GM12878 (cell line): ENCODE measurements around the gene IL4. TPM values are rescaled to one million over a fixed set of nuclear protein-coding genes. Genes with fewer than 3 reads are reported as not detected.

Experiments used
- ATAC-seq: fragments of 200-7000 bp; cut with Tn5 transposase; 3 replicates; pipeline ENCODE4 v1.9.1; 2020; ENCODE audit warnings: mild to moderate bottlenecking, moderate library complexity
- BruUV-seq: library from RNA; stranded (reverse); fragments of 400-500 nt; replicated peaks from 2 replicates; lab custom pipeline; 2021; lab: Mats Ljungman, UMichigan
- CTCF ChIA-PET: fragments of 300-600 bp; sonication (Branson Sonifier 250); formaldehyde crosslinking; extraction: SDS; loops from one replicate; lab custom pipeline; 2021; ENCODE audit warnings: inconsistent platforms; lab: Yijun Ruan, JAX
- POLR2A ChIA-PET: fragments of 350-600 bp; formaldehyde crosslinking; extraction: SDS; loops from one replicate; lab custom pipeline; 2021; ENCODE audit warnings: inconsistent platforms; lab: Charles Lee
- RAD21 ChIA-PET: fragments of 300-600 bp; sonication (Branson Sonifier 250); formaldehyde crosslinking; loops from one replicate; lab custom pipeline; 2023; ENCODE audit warnings: antibody characterized with exemption; ENCODE audit not compliant: unreplicated experiment; lab: Charles Lee
- SMC1A ChIA-PET: fragments of 300-600 bp; sonication (Branson Sonifier 250); formaldehyde crosslinking; loops from one replicate; lab custom pipeline; 2023; ENCODE audit not compliant: unreplicated experiment, uncharacterized antibody; lab: Charles Lee
- DNase-seq: peaks from one replicate; pipeline ENCODE4 v3.0.0-alpha.2; 2011; ENCODE audit warnings: low read depth, low spot score
- FAIRE-seq: peaks from 3 replicates; lab custom pipeline; 2011; peaks lifted over from hg19 to GRCh38; lab: Jason Lieb, UNC
- H2AFZ ChIP-seq: 2 replicates; pipeline ENCODE4 v1.6.0; 2011; ENCODE audit warnings: low read depth, low read length, control low read depth; ENCODE audit not compliant: control insufficient read depth
- H3K27ac ChIP-seq: 2 replicates; pipeline ENCODE4 v1.5.1; 2011; ENCODE audit warnings: control low read depth; ENCODE audit not compliant: control insufficient read depth, insufficient read depth
- H3K27me3 ChIP-seq, 2 experiments: replicated peaks in 1 of 2; 2 replicates each; pipeline versions ENCODE4 v1.6.0 to v1.6.1; 2011; ENCODE audit warnings: low read length in 1 of 2; ENCODE audit not compliant: control insufficient read depth in 2 of 2, insufficient read depth in 2 of 2
- H3K36me3 ChIP-seq, 2 experiments: 2 replicates each; pipeline ENCODE4 v1.5.1; 2011; ENCODE audit warnings: low read length in 1 of 2; ENCODE audit not compliant: control insufficient read depth in 2 of 2, insufficient read depth in 2 of 2
- H3K4me1 ChIP-seq: 2 replicates; pipeline ENCODE4 v1.6.1; 2011; ENCODE audit warnings: mild to moderate bottlenecking, low read length, moderate library complexity, mixed read lengths; ENCODE audit not compliant: control insufficient read depth, insufficient read depth
- H3K4me2 ChIP-seq: 2 replicates; pipeline ENCODE4 v1.6.0; 2011; ENCODE audit warnings: control low read depth; ENCODE audit not compliant: control insufficient read depth, insufficient read depth
- H3K4me3 ChIP-seq: fragments of 200-600 bp; sonication (generic); 2 replicates; pipeline ENCODE4 v1.5.1; 2016
- H3K79me2 ChIP-seq: 2 replicates; pipeline ENCODE4 v1.6.0; 2011; ENCODE audit warnings: low read length; ENCODE audit not compliant: control insufficient read depth, insufficient read depth
- H3K9ac ChIP-seq: 2 replicates; pipeline ENCODE4 v1.8.0; 2011; ENCODE audit warnings: low read length, control low read depth, mixed read lengths; ENCODE audit not compliant: control insufficient read depth, insufficient read depth
- H3K9me3 ChIP-seq: replicated peaks from 3 replicates; pipeline ENCODE4 v1.5.1; 2011; ENCODE audit warnings: mild to moderate bottlenecking, low read length; ENCODE audit not compliant: control insufficient read depth, insufficient read depth
- H4K20me1 ChIP-seq: 2 replicates; pipeline ENCODE4 v1.6.0; 2011; ENCODE audit not compliant: control insufficient read depth, insufficient read depth
- BACH1 ChIP-seq: fragments of 450-650 bp; IDR thresholded peaks from 2 replicates; pipeline ENCODE4 v1.6.1; 2017; ENCODE audit warnings: mild to moderate bottlenecking, borderline replicate concordance
- BRCA1 ChIP-seq: IDR thresholded peaks from 2 replicates; pipeline ENCODE4 v1.6.1; 2011; ENCODE audit warnings: low read depth, low read length, improper control_type of control experiment
- CREB1 ChIP-seq: IDR thresholded peaks from 2 replicates; pipeline ENCODE4 v1.6.1; 2012; ENCODE audit warnings: low read depth, mild to moderate bottlenecking, inconsistent platforms
- CUX1 ChIP-seq: IDR thresholded peaks from 2 replicates; pipeline ENCODE4 v1.6.1; 2012; ENCODE audit warnings: improper control_type of control experiment, low read depth, low read length; ENCODE audit not compliant: insufficient replicate concordance
- FOXM1 ChIP-seq: IDR thresholded peaks from 2 replicates; pipeline ENCODE4 v1.6.1; 2012; ENCODE audit warnings: low read depth, mild to moderate bottlenecking, inconsistent platforms, low read length, moderate library complexity
- HDAC2 ChIP-seq: fragments of 200-600 bp; sonication (generic); IDR thresholded peaks from 2 replicates; pipeline ENCODE4 v1.6.1; 2017
- HDGF ChIP-seq: fragments of 450-650 bp; IDR thresholded peaks from 2 replicates; pipeline ENCODE4 v1.6.1; 2016; ENCODE audit warnings: antibody characterized with exemption
- IKZF1 ChIP-seq: fragments of 450-650 bp; conservative IDR thresholded peaks from 2 replicates; pipeline ENCODE4 v1.6.1; 2017; ENCODE audit warnings: antibody characterized with exemption, mild to moderate bottlenecking
- IRF4 ChIP-seq: IDR thresholded peaks from 2 replicates; pipeline ENCODE4 v1.6.1; 2011; ENCODE audit warnings: low read depth, low read length
- JUND ChIP-seq: IDR thresholded peaks from 2 replicates; pipeline ENCODE4 v1.6.1; 2012; ENCODE audit warnings: low read depth, mild to moderate bottlenecking, low read length, improper control_type of control experiment, moderate library complexity
- KAT2A ChIP-seq: conservative IDR thresholded peaks from 2 replicates; pipeline ENCODE4 v1.6.1; 2011; ENCODE audit warnings: low read depth, low read length; ENCODE audit not compliant: control insufficient read depth
- MEF2B ChIP-seq: fragments of 450-650 bp; IDR thresholded peaks from 2 replicates; pipeline ENCODE4 v1.6.1; 2018; ENCODE audit warnings: mild to moderate bottlenecking, moderate library complexity; ENCODE audit not compliant: partially characterized antibody, poor library complexity, severe bottlenecking
- NFYA ChIP-seq: IDR thresholded peaks from 2 replicates; pipeline ENCODE4 v1.6.1; 2011; ENCODE audit warnings: low read depth, mild to moderate bottlenecking, low read length, improper control_type of control experiment, borderline replicate concordance
- RUNX3 ChIP-seq: IDR thresholded peaks from 2 replicates; pipeline ENCODE4 v1.6.1; 2012; ENCODE audit warnings: low read length, inconsistent platforms
- SMAD1 ChIP-seq: fragments of 450-650 bp; IDR thresholded peaks from 2 replicates; pipeline ENCODE4 v1.6.1; 2018; ENCODE audit warnings: mild to moderate bottlenecking, low read depth; ENCODE audit not compliant: partially characterized antibody
- SMAD5 ChIP-seq: IDR thresholded peaks from 2 replicates; pipeline ENCODE4 v1.6.1; 2016; ENCODE audit warnings: antibody characterized with exemption, low read depth
- SMARCA5 ChIP-seq: fragments of 450-650 bp; IDR thresholded peaks from 2 replicates; pipeline ENCODE4 v1.6.1; 2017; ENCODE audit warnings: mild to moderate bottlenecking
- SP1 ChIP-seq: IDR thresholded peaks from one replicate; pipeline ENCODE4 v1.6.1; 2011; ENCODE audit warnings: low read depth, low read length
- SPI1 ChIP-seq: IDR thresholded peaks from 2 replicates; pipeline ENCODE4 v1.6.1; 2011; ENCODE audit warnings: low read depth, mild to moderate bottlenecking, low read length, moderate library complexity, borderline replicate concordance; ENCODE audit not compliant: insufficient read depth
- SUZ12 ChIP-seq: fragments of 200-600 bp; sonication (generic); IDR thresholded peaks from one replicate; pipeline ENCODE4 v1.6.1; 2018; ENCODE audit warnings: antibody characterized with exemption, mild to moderate bottlenecking; ENCODE audit not compliant: unreplicated experiment
- ZZZ3 ChIP-seq: IDR thresholded peaks from 2 replicates; pipeline ENCODE4 v1.6.1; 2011; ENCODE audit warnings: low read depth; ENCODE audit not compliant: control insufficient read depth, insufficient read length
- WGBS: methylation state at CpG from one replicate; pipeline ENCODE4 v1.1.6; 2016; ENCODE audit warnings: low lambda C conversion rate; ENCODE audit not compliant: insufficient replicate concordance, insufficient coverage; ENCODE audit errors: missing lambda C conversion rate; 5-methylcytosine and 5-hydroxymethylcytosine counted together
- in situ Hi-C: fragments of 300-500 bp; cut with MboI; formaldehyde crosslinking; loops from 9 replicates; pipeline ENCODE4 v1.14.3; 2018; ENCODE audit warnings: mixed read lengths
- intact Hi-C: fragments of 100-400 bp; cut with micrococcal nuclease; formaldehyde crosslinking; loops from one replicate; pipeline ENCODE4 v1.14.2; 2022; ENCODE audit not compliant: unreplicated experiment
- polyA plus RNA-seq, 11 experiments: library from polyadenylated mRNA; depleted of rRNA in 4 of 11; unstranded in 6 of 11; stranded (reverse) in 5 of 11; fragments of >200 nt; fragmentation: Nextera tagmentation in 4 of 11; fragmentation: Illumina TruSeq in 1 of 11; extraction: Ambion mirVana in 4 of 11; extraction: Trizol in 1 of 11; gene quantifications; 1 replicate in 1 of 11; 2 replicates in 10 of 11; pipeline versions ENCODE4 v1.2.1 to v1.2.3, GENCODE V29; 2011 to 2016; ENCODE audit warnings: inconsistent platforms in 2 of 11, missing spikeins in 2 of 11, low read depth in 1 of 11
- total RNA-seq, 4 experiments: library from RNA; depleted of rRNA in 3 of 4; stranded (reverse); fragments of >200 nt in 3 of 4; fragmentation: Illumina TruSeq in 1 of 4; extraction: Trizol in 1 of 4; gene quantifications; 2 replicates each; pipeline versions ENCODE4 v1.2.1 to v1.2.3, GENCODE V29; 2013 to 2021

IL4 gene
- total and polyA plus RNA-seq, 10 of the 15 experiments (the other 5 are each of a cell fraction or from before 2014, with no cell fraction given): 0.20 to 0.80 (median 0.50) TPM; not detected in 7

GRCh38 chr5:132629230-132629944 lies 44.4 kb upstream of the IL4 start:
- Histone ChIP-seq H3K4me3 (no peak overlapping the region; the same call in 1 of the 2 replicates), H3K27ac (peak overlapping the region; percentile 70), H3K9ac (peak overlapping the region; percentile 24; the same call in 1 of the 2 replicates), H3K27me3 (no peaks in the 10 kb centered on the region), H4K20me1 (no peaks in the 10 kb centered on the region), H3K36me3 (peaks cover 4 to 5% of the 10 kb centered on the region in 2 experiments; a peak in 3 of 4 replicates), H3K4me2 (peak overlapping the region; percentile 23), H3K9me3 (no peaks in the 10 kb centered on the region), H3K79me2 (no peaks in the 10 kb centered on the region; the same call in 1 of the 2 replicates), H2AFZ (no peak overlapping the region), H3K4me1 (peaks cover 11% of the 10 kb centered on the region; the same call in 1 of the 2 replicates)
- ATAC-seq: peak; percentile 86
- no TSS peak for BruUV-seq
- intact Hi-C loops: no loop called here
- FAIRE-seq: peak; percentile 77
- in situ Hi-C loops: no loop called here
- 19% methylated on average over 5 of the region's 5 CpGs for WGBS
- ChIA-PET POLR2A (interaction anchor here (1.4 to 4.1 kb wide), 4 partner anchors 10 to 30 kb away, joined by 3 to 17 read pairs (median 4); no protein-coding TSS in a partner anchor), CTCF (interaction anchor here (0.7 to 2.7 kb wide), 7 partner anchors 10 to 243 kb away, joined by 3 to 13 read pairs (median 4); no protein-coding TSS in a partner anchor), SMC1A (interaction anchor here (0.8 to 5.5 kb wide), 9 partner anchors 11 to 190 kb away, joined by 3 to 45 read pairs (median 4); no protein-coding TSS in a partner anchor), RAD21 (interaction anchor here (0.7 to 5.5 kb wide), 12 partner anchors 9 to 205 kb away, joined by 3 to 25 read pairs (median 3); partner anchors contain the start of gene IL4)
- DNase-seq: no peak
- TF ChIP-seq CREB1: peak; percentile 80; the same call in 1 of the 2 replicates
- no peak for TF ChIP-seq NFYA
- TF ChIP-seq JUND: no peak
- TF ChIP-seq SPI1: no peak
- TF ChIP-seq SP1: no peak
- no peak for TF ChIP-seq SMARCA5
- TF ChIP-seq CUX1: no peak
- peak; percentile 84 for TF ChIP-seq MEF2B
- peak; percentile 79; the same call in 1 of the 2 replicates for TF ChIP-seq FOXM1
- no peak for TF ChIP-seq BRCA1
- no peak for TF ChIP-seq IKZF1
- peak; percentile 58 for TF ChIP-seq RUNX3
- no peak for TF ChIP-seq ZZZ3
- no peak for TF ChIP-seq IRF4
- no peak for TF ChIP-seq SMAD5
- TF ChIP-seq BACH1: no peak
- TF ChIP-seq SMAD1: no peak
- no peak for TF ChIP-seq HDAC2
- no peak for TF ChIP-seq KAT2A
- TF ChIP-seq HDGF: no peak
- TF ChIP-seq SUZ12: no peak
